ENCODE measurements around the gene ARPC3. TPM values are rescaled to one million over a fixed set of nuclear protein-coding genes. Genes with fewer than 3 reads are reported as not detected.

ARPC3 gene
- total and polyA plus RNA-seq, 9 of the 15 experiments (the other 6 are each of a cell fraction or from before 2014, with no cell fraction given) = 74.2 to 575 (median 345) TPM

- TF ChIP-seq VEZF1 (CRISPR knock-in tag; IDR thresholded peaks at IDR 0.05) = peak; percentile 94
- TF ChIP-seq FOXP1 (CRISPR knock-in tag; IDR thresholded peaks at IDR 0.05) = peak; percentile 19; the same call in 1 of the 2 replicates
- TF ChIP-seq PHF8 (IDR thresholded peaks at IDR 0.05; ENCODE audit: borderline replicate concordance, low read length) = peak; percentile 67; the same call in 1 of the 2 replicates
- TF ChIP-seq MCM3 (IDR thresholded peaks at IDR 0.05) = no peak
- TF ChIP-seq HDAC2 (IDR thresholded peaks at IDR 0.05) = peak; percentile 87
- TF ChIP-seq MYBL2 (IDR thresholded peaks at IDR 0.05; ENCODE audit: low read depth) = peak; percentile 90
- TF ChIP-seq MYBL2 (CRISPR knock-in tag; IDR thresholded peaks at IDR 0.05; ENCODE audit: borderline replicate concordance) = no peak
- TF ChIP-seq, protein P1, sequence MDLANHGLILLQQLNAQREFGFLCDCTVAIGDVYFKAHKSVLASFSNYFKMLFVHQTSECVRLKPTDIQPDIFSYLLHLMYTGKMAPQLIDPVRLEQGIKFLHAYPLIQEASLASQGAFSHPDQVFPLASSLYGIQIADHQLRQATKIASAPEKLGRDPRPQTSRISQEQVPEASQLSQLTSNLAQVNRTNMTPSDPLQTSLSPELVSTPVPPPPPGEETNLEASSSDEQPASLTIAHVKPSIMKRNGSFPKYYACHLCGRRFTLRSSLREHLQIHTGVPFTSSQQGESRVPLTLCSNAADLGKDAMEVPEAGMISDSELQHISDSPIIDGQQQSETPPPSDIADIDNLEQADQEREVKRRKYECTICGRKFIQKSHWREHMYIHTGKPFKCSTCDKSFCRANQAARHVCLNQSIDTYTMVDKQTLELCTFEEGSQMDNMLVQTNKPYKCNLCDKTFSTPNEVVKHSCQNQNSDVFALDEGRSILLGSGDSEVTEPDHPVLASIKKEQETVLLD (IDR thresholded peaks at IDR 0.05) = 0 out of 2 replicates have a peak, but pooled peaks have one; percentile 48
- 0 out of 2 replicates have a peak, but pooled peaks have one; percentile 69 for TF ChIP-seq NR1H2 (CRISPR knock-in tag; IDR thresholded peaks at IDR 0.05)
- peak; percentile 22; the same call in 1 of the 2 replicates for TF ChIP-seq SIN3B (IDR thresholded peaks at IDR 0.05; ENCODE audit: low read depth)
- peak; percentile 20 for TF ChIP-seq SMAD4 (CRISPR knock-in tag; conservative IDR thresholded peaks at IDR 0.05)
- peak; percentile 12 to 57; a peak in 2 of 4 replicates for TF ChIP-seq TRIM24 (IDR thresholded peaks at IDR 0.05)
- no peak; the same call in 1 of the 2 replicates for TF ChIP-seq ZNF695 (CRISPR knock-in tag; IDR thresholded peaks at IDR 0.05)
- no peak for TF ChIP-seq THRB (CRISPR knock-in tag; conservative IDR thresholded peaks at IDR 0.05)
- TF ChIP-seq RFX7 (CRISPR knock-in tag; IDR thresholded peaks at IDR 0.05) = no peak
- no peak for TF ChIP-seq PKNOX1 (IDR thresholded peaks at IDR 0.05)
- TF ChIP-seq, protein P2, sequence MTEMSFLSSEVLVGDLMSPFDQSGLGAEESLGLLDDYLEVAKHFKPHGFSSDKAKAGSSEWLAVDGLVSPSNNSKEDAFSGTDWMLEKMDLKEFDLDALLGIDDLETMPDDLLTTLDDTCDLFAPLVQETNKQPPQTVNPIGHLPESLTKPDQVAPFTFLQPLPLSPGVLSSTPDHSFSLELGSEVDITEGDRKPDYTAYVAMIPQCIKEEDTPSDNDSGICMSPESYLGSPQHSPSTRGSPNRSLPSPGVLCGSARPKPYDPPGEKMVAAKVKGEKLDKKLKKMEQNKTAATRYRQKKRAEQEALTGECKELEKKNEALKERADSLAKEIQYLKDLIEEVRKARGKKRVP (CRISPR knock-in tag; IDR thresholded peaks at IDR 0.05) = no peak
- no peak for TF ChIP-seq RFX1 (IDR thresholded peaks at IDR 0.05)
- TF ChIP-seq ZNF41 (CRISPR knock-in tag; conservative IDR thresholded peaks at IDR 0.05) = no peak; the same call in 1 of the 2 replicates
- peak; percentile 77 for TF ChIP-seq FOXM1 (IDR thresholded peaks at IDR 0.05; ENCODE audit: low read depth)
- TF ChIP-seq FOXM1 (CRISPR knock-in tag; IDR thresholded peaks at IDR 0.05; ENCODE audit: low read depth) = no peak
- no peak for TF ChIP-seq NFRKB (IDR thresholded peaks at IDR 0.05; ENCODE audit: low read depth)
- no peak for TF ChIP-seq SRSF9 (IDR thresholded peaks at IDR 0.05; ENCODE audit: borderline replicate concordance, low read depth, low read length)
These were observed 18.3 kb upstream of the ARPC3 start, which contains the start of the genes FAM216A and GPN3 (continued) for GRCh38 chr12:110468214-110469048.
